ENCODE data around the gene PRKAB1. TPM values are rescaled to one million over a fixed set of nuclear protein-coding genes. Genes with fewer than 3 reads are reported as not detected.

Gene PRKAB1
- total RNA-seq, 1 donor from 2014 or later: 28.9 TPM

DNA sequence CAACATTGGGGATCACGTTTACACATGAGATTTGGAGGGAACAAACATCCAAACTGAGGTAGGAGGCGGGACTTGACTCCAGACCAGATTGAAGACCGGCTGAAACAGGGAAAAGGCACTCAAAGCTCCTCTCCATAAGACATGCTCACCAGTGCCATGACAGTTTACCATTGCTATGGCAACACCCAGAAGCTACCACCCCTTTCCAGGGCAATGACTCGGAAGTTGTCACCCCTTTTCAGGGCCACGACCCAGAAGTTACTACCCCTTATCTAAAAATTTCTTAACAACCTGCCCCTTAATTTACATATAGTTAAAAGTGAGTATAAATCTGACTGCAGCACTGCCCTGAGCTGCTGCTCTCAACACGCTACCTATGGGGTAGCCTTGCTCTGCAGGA, 40.2 kb upstream of the PRKAB1 start:
- Histone ChIP-seq H3K36me3 (ENCODE audit: control insufficient read depth, insufficient read depth, low read length) (no peaks in the 10 kb centered on the region), H3K4me3 (ENCODE audit: low read depth, low read length) (no peak overlapping the region), H3K27me3 (ENCODE audit: control insufficient read depth, insufficient read depth, low read length) (no peaks in the 10 kb centered on the region)
- no peak for DNase-seq (ENCODE audit: low read depth)
- no peak for TF ChIP-seq CTCF (IDR thresholded peaks at IDR 0.05; ENCODE audit: insufficient read depth, low read length, poor library complexity, severe bottlenecking)

- H3K27me3 ChIP-seq (ENCODE audit: control insufficient read depth, insufficient read depth, low read length): no peaks in the 10 kb centered on the region
- DNase-seq (ENCODE audit: low read depth): no peak
- H3K36me3 ChIP-seq (ENCODE audit: control insufficient read depth, insufficient read depth, low read length): no peaks in the 10 kb centered on the region
- TF ChIP-seq CTCF (IDR thresholded peaks at IDR 0.05; ENCODE audit: insufficient read depth, low read length, poor library complexity, severe bottlenecking): no peak
- no peak overlapping the region for H3K4me3 ChIP-seq (ENCODE audit: low read depth, low read length)
These were observed 37.6 kb upstream of the PRKAB1 start for GRCh38 chr12:119630223-119630780.

GRCh38 chr12:119630962-119631550, 36.9 kb upstream of the PRKAB1 start:
- H3K4me3 ChIP-seq (ENCODE audit: low read depth, low read length): no peak overlapping the region
- no peak for TF ChIP-seq CTCF (IDR thresholded peaks at IDR 0.05; ENCODE audit: insufficient read depth, low read length, poor library complexity, severe bottlenecking)
- no peaks in the 10 kb centered on the region for H3K36me3 ChIP-seq (ENCODE audit: control insufficient read depth, insufficient read depth, low read length)

DNA sequence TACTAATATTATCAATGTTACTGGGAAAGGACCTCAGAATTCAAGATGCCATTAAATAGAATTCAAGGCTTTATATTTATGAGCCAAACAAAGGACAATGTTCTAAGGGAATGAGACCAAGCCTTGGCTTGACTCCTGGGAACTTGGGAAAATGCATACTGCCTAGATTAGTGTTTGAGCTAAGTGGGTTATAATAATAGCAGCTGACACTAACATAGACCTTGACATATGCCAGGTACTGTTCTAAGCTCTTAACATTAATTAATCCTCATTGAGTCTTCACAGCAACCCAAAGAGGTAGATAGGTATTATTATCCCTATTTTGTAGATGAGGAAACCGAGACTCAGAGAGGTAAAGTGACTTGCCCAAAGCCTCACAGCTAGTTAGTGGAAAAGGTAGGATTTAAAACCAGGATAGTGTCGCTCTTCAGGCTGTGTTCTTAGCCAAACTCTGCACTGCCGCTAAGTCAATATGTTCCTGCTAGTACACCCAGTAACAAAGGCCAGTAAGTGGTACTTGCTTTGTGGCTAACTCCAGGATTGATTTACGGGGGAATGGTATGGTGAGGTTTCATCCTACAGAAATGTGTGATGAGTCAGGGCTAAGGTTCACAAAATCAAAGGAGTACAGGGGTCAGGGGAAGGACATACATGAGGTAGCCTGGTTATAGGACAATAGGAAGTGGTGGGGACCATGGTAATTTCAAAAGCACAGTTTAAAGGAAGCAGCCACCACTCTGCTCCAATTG, 35.8 kb upstream of the PRKAB1 start:
- Histone ChIP-seq H3K27me3 (ENCODE audit: control insufficient read depth, insufficient read depth, low read length) (no peaks in the 10 kb centered on the region), H3K4me3 (ENCODE audit: low read depth, low read length) (no peak overlapping the region), H3K36me3 (ENCODE audit: control insufficient read depth, insufficient read depth, low read length) (no peaks in the 10 kb centered on the region)
- no peak for TF ChIP-seq CTCF (IDR thresholded peaks at IDR 0.05; ENCODE audit: insufficient read depth, low read length, poor library complexity, severe bottlenecking)
- peak; percentile 4 for DNase-seq (ENCODE audit: low read depth)

More at GRCh38 chr12:119630962-119631550, 36.9 kb upstream of the PRKAB1 start:
- no peak for DNase-seq (ENCODE audit: low read depth)
- H3K27me3 ChIP-seq (ENCODE audit: control insufficient read depth, insufficient read depth, low read length): no peaks in the 10 kb centered on the region

DNA sequence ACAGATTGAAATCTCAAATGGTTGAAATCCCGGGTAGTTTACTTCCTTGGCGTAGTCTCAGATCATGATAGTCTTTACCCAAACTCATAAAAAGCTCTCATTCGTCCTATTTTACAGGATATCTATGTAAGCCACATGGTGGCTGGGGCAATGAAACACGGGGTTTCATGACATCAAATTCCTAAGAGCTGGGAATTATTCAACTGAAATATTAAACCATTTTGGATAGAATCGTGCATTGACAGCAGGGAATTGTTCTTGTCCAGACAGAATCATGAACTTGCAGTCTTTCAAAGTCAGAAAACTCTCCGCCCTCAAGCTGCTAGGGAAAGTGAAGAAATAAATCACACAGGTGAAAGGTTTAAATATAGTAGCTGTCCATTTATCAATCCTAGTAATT, 33.2 kb upstream of the PRKAB1 start:
- DNase-seq (ENCODE audit: low read depth): no peak
- no peak for TF ChIP-seq CTCF (IDR thresholded peaks at IDR 0.05; ENCODE audit: insufficient read depth, low read length, poor library complexity, severe bottlenecking)
- H3K36me3 ChIP-seq (ENCODE audit: control insufficient read depth, insufficient read depth, low read length): no peaks in the 10 kb centered on the region
- H3K4me3 ChIP-seq (ENCODE audit: low read depth, low read length): no peak overlapping the region
- no peaks in the 10 kb centered on the region for H3K27me3 ChIP-seq (ENCODE audit: control insufficient read depth, insufficient read depth, low read length)

Measured in kidney epithelial cell (primary cell).